ENCODE results near the gene SCART1. TPM values are rescaled to one million over a fixed set of nuclear protein-coding genes. Genes with fewer than 3 reads are reported as not detected.

Gene SCART1
- total RNA-seq, 1 donor = 3.2 TPM

- DNase-seq (ENCODE audit: low read depth in 2 of 3, low spot score in 2 of 3) = no peak
Measured at GRCh38 chr10:133454204-133454893, 604 bp downstream of the SCART1 start.

GRCh38 chr10:133455196-133455595 lies 1.5 kb downstream of the SCART1 start:
- no peak for DNase-seq (ENCODE audit: low read depth in 2 of 3, low spot score in 2 of 3)

GRCh38 chr10:133455611-133456031 lies 1.9 kb downstream of the SCART1 start:
- no peak for DNase-seq (ENCODE audit: low read depth in 2 of 3, low spot score in 2 of 3)

GRCh38 chr10:133456041-133456951 lies 2.6 kb downstream of the SCART1 start:
- no peak for DNase-seq (ENCODE audit: low read depth in 2 of 3, low spot score in 2 of 3)

- no peak for DNase-seq (ENCODE audit: low read depth in 2 of 3, low spot score in 2 of 3)
Measured at GRCh38 chr10:133457100-133457841, 3.5 kb downstream of the SCART1 start.

GRCh38 chr10:133458021-133458709 lies 4.4 kb downstream of the SCART1 start:
- DNase-seq (ENCODE audit: low read depth in 2 of 3, low spot score in 2 of 3) = no peak

GRCh38 chr10:133458710-133459453 lies 5.1 kb downstream of the SCART1 start:
- no peak for DNase-seq (ENCODE audit: low read depth in 2 of 3, low spot score in 2 of 3)

GRCh38 chr10:133459454-133460207 lies 5.9 kb downstream of the SCART1 start:
- no peak for DNase-seq (ENCODE audit: low read depth in 2 of 3, low spot score in 2 of 3)

- no peak for DNase-seq (ENCODE audit: low read depth in 2 of 3, low spot score in 2 of 3)
Measured at GRCh38 chr10:133460208-133460769, 6.5 kb downstream of the SCART1 start.

- no peak for DNase-seq (ENCODE audit: low read depth in 2 of 3, low spot score in 2 of 3)
Measured at GRCh38 chr10:133461027-133461426, 7.3 kb downstream of the SCART1 start.

- no peak for DNase-seq (ENCODE audit: low read depth in 2 of 3, low spot score in 2 of 3)
Measured at GRCh38 chr10:133461841-133462240, 8.1 kb downstream of the SCART1 start.

- no peak for DNase-seq (ENCODE audit: low read depth in 2 of 3, low spot score in 2 of 3)
Measured at GRCh38 chr10:133462512-133463305, 9.0 kb downstream of the SCART1 start.

- no peak for DNase-seq (ENCODE audit: low read depth in 2 of 3, low spot score in 2 of 3)
Measured at GRCh38 chr10:133464582-133465031, 10.9 kb downstream of the SCART1 start.

GRCh38 chr10:133465191-133465949 lies 11.6 kb downstream of the SCART1 start:
- no peak for DNase-seq (ENCODE audit: low read depth in 2 of 3, low spot score in 2 of 3)

- DNase-seq (ENCODE audit: low read depth in 2 of 3, low spot score in 2 of 3) = no peak
Measured at GRCh38 chr10:133465950-133466474, 12.3 kb downstream of the SCART1 start.

- DNase-seq (ENCODE audit: low read depth in 2 of 3, low spot score in 2 of 3) = no peak
Measured at GRCh38 chr10:133466683-133467275, 13.0 kb downstream of the SCART1 start.
